ENCODE measurements around the gene PARP6. TPM values are rescaled to one million over a fixed set of nuclear protein-coding genes. Genes with fewer than 3 reads are reported as not detected.

PARP6 gene
- total RNA-seq, 1 experiment from 2014 or later, result 28.8 TPM

DNA sequence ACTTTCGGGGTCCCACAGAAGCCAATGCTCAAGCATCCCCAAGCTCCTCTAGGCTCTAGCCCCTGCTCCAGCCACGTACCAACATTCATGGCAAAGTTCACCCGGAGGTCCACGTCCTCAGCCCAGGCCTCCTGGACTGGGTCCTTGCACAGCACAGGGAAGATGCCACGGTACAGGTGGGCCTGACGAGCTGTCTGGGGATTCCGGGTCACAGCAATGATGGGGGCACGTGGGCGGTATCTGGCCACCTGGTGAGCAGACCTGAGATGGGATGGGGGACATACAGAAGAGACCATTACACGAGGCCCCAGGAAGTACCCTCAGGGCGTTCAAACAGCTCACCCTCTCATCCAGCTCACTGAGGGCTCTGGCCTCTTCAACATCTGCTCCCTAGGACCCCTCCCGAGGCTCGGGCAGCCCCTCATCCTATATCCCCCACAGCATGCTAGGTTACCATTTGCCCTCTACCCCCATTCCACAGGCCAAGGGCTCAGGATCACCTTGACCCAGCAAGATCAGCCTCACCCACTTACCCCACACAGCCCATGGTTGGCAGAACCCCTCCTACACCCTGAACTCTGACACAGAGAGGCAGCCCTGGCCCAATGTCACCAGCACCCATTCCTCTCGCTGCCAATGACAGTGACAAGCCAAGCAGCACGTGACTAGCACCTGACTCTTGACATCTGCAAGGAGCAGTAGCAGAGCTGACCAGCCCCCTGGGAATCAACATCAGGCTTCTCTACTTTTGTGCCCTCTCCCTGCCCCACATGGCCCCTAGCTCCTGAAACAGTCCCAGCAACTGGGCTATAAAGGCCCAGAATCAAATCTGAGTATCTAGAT is 71.7 kb downstream of the PARP6 start:
- DNase-seq (ENCODE audit: low read depth), result no peak

DNA sequence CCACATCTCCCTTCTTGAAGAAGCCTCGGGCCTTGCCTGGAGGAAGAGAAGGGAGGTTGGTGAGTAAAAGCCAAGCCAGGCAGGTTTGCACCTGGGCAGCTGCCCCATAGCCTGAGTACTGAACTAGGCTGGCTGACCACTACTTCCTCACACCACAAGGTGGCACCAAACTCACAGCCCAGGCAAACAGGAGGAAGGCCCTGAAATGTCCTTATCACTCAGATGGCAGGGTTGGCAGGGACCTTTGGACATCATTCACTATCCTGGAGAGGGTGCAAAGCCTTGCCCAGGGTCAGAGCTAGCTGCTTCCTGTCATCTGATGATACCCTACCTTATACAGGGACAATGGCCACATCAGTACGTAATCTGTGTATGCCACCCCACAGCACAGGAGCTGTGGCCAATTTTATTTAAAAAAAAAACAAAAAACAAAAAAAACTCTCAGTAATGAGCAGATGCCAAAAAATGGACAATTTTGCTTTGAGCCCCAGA is 72.6 kb downstream of the PARP6 start:
- DNase-seq (ENCODE audit: low read depth), result peak; percentile 78

DNA sequence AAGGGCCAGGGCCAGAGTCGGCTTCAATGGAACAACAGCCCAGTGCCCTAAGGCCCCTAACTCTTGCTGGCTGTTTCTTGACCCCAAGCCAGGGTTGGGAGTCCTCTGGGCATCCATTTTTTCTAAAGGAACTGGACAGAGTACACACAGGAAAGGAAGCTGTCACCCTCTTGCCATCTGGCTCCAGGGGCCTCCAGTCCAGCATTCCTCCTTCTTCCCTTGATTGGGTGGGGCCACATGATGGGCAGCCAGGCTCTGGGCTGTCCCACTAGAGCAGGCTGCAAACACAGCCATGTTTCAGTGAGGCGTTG is 73.2 kb downstream of the PARP6 start:
- DNase-seq (ENCODE audit: low read depth), result no peak

DNA sequence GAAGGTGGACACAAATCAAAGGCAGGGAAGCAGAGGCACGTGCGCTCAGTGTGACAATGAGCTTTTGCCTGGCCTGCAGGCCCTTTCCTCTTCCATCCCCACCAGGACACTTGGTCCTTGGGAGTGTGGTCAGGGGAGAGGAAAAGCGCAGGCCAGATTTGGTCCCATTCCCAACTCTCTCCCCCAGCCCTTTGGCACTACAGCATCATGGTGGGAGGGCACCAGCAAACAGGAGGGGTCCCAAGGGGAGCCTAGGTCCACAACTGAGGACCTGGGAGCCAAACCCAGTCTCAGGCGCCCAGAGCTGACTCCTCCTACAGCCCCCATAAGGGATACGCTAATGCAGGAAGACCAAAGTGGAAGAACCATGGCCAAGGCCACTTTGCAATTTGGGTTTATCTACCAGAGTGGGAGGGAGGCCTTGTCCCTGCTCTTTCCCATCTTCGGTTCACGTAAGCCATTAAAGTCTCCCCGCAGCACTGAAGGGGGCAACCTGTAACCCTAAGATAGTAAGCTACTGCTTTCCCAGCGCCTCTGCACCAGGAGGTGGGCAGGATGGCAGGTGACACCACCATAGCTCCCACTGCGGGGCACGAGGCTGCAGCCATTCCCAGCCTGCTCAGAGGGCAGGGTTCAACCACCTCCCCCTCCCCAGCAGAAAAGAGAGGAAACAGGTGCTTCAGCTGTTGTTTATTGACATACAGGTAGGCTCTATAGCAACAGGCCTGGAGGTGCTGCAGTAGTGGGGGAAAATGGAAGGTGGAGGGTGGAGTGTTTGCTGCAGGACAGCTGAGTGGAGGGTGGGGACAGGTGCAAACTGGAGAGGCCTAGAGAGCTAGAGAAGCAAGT is 73.8 kb downstream of the PARP6 start:
- no peak for DNase-seq (ENCODE audit: low read depth)

DNA sequence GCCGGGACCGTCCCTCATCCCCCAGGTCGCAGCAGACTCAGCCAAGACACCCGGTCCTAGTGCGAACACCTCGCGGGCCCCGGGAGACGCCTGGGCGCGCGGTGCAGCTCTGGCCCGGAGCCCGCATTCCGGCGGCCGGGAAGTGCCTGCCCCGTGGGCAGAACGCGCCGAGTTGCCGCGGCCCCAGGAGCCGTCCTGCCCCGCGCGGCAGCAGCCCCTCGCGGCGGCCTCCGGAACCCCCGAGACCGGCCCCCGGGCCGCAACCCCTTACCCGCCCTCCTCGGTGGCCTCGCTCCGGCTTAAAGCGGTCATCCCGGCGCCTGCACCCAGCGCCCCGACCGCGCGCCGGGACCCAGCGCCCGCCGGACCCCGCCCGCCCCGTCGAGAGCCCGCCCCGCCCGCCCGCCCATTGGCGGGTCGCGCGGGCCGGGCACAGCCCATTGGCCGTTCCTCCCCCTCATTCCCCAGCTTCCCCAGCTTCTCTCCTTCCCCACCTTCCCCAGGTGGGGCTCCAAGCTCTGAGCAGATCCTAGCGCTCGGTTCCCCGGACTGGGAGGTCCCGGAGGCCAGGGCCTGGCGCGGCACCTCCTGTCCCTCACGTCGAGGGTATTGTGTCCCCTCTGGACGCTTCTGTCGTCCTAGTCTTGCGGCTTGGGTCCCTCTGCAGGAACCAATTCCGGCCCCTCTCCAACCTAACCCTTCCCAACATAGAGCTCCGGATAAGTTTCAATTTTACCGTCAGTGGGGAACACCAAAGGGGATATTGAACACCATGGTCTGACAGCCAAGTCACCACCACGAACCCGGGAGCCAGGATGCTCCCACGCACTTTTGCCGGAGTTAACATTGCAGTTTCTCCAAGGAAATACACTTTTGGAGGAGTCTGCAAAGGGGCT is 74.6 kb downstream of the PARP6 start, which contains the start of gene GRAMD2A:
TSS of gene GRAMD2A (minus strand) at position 328 of the 896 bp plus-strand sequence.
- peak; percentile 57 for DNase-seq (ENCODE audit: low read depth)

DNA sequence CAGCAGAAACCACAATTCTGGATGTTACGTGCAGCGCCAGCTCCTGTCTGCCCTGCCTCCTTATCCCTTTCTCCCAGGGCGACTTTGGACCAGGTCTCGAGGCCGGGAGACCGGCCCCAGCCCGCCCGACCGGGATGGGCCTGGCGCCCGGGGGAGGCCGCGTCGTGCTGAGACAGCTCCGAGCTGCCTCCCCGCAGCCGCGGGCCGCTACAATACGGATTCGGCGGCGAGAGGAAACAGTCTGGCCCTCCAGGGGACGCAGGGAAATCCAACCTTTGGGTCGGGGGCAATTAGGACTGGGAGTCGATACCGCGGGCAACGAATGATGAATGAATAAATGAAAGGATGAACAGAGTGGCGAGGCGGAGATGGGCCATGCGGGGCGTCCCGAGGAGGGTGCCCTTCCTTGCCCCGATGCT is 75.3 kb downstream of the PARP6 start:
- DNase-seq (ENCODE audit: low read depth), result no peak

DNA sequence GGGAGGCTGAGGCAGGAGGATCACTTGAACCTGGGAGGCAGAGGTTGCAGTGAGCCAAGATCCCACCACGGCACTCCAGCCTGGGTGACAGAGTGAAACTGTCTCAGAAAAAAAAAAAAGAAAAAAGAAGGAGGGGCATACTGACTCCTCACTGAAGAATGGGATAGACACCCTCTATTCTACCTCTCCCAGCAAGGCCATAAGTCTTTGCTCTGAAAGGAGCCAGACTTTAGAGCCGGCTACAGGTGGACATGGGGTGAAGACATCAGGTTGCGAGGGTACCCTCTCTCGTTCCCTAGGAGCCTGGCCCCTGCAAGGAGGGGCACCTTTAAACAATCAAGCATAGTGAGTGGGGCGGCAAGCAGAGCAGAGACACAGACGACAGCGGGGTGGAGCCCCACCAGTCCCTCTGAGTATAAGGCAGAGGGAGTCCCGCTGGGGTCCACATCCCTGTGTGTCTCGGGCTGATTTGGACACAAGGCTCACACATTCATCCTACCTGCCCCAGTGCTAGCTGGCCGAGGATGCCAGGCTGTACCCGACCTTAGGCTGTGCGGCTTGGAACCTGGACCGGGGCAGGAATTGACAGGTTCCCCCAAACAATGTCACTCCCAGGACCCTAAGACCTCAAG is 75.8 kb downstream of the PARP6 start:
- DNase-seq (ENCODE audit: low read depth), result peak; percentile 24

DNA sequence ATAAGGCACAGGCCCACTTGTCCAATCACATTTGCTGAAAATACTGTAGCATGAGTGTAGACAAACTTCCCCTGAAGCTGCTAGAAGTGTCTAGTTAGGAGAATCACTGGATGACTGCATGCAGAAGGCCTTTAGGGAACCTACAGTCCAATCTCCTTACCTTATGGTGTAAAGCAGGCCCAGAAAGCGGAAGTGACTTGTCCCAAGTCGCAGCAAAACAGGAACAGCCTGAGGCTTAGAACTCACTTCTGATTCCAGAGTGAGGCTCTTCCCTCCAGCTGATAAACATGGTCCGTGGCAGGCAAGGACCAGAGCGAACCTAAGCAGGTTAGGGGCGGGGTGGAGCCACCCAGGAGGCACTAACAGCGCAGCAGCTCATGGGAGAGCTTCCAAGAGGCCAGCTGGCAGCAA is 77.2 kb downstream of the PARP6 start:
- DNase-seq (ENCODE audit: low read depth), result peak; percentile 45

DNA sequence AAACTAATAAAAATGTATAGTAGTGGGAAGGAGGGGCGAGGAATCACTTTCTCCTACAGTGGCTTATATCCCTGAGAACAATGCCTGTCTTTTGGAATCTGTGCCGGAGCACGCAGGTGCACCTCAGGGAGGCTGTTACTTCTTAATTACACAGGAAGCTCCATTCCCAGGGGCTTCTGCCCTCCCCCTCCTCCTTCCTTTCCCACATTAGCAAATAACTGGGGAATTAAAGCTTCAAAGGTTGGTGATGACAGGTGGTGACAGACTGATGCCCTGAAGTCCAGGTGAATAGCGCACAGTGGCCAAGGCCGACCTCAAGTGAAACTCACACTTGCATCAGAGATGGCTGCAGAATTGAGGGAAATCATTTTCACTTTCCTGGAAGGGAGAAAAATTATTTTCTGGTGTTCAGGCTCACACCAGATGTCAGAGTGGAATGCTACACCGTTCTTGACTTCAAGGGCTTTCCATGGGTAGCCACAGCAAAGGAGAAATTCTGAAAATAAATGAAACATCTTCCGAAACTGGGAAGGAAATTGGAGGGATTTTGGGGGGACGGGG is 78.4 kb downstream of the PARP6 start:
- no peak for DNase-seq (ENCODE audit: low read depth)

DNA sequence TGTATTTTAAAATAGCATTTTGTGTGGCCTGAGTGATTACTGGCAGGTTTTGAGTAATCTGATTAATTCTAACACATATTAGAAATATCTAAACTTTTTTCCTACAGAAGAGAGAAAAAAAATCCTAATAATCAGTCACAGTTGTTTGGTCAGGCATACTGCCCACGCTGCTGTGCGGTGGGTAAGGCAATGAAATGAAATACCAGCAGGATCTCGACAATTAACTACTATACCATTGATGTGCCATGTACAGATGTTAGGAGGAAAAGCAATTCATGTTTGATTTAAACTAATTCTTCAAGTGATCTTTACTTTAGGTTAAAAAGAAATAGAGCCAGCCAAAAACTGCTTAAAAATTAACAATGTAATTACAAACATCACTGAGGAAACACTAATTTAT is 79.9 kb downstream of the PARP6 start:
- DNase-seq (ENCODE audit: low read depth), result no peak

Other genes with a start within 250 kb of the PARP6 start
- 18.4 and 21.4 TPM in 2 replicates for gene MYO9A, start 154.4 kb downstream of the PARP6 start, total RNA-seq (2014; rRNA removed; shearing (Covaris generic))
- 2.6 and 3.3 TPM in 2 replicates for gene SENP8, start 154.2 kb downstream of the PARP6 start, total RNA-seq (2014; rRNA removed; shearing (Covaris generic))
- gene GRAMD2A, start 74.8 kb downstream of the PARP6 start, total RNA-seq (2014; rRNA removed; shearing (Covaris generic)), result not detected in 2 replicates
- gene PKM, start 41.4 kb downstream of the PARP6 start, total RNA-seq (2014; rRNA removed; shearing (Covaris generic)), result 2,644 and 2,870 TPM in 2 replicates
- gene CELF6, start 47.6 kb upstream of the PARP6 start, total RNA-seq (2014; rRNA removed; shearing (Covaris generic)), result not detected in 2 replicates
- gene HEXA, start 103.5 kb upstream of the PARP6 start, total RNA-seq (2014; rRNA removed; shearing (Covaris generic)), result 89.2 and 128 TPM in 2 replicates
- not detected in 2 replicates for gene TMEM202, start 125.8 kb upstream of the PARP6 start, total RNA-seq (2014; rRNA removed; shearing (Covaris generic))
- gene ARIH1, start 201.8 kb upstream of the PARP6 start, total RNA-seq (2014; rRNA removed; shearing (Covaris generic)), result 16.7 and 29.6 TPM in 2 replicates